ENCODE results near the gene KHDC1L.

The KHDC1L gene

GRCh38 chr6:73250016-73250415 is 24.7 kb upstream of the KHDC1L start:
- no peaks in the 10 kb centered on the region for H3K36me3 ChIP-seq (replicated peaks; ENCODE audit: low read depth, low read length)
- H3K79me2 ChIP-seq (ENCODE audit: low read length), result no peaks in the 10 kb centered on the region
- H3K4me3 ChIP-seq (ENCODE audit: low read length), result no peak overlapping the region
- TF ChIP-seq EZH2phosphoT487 (IDR thresholded peaks at IDR 0.05; ENCODE audit: low read depth) (no peak), CTCF (IDR thresholded peaks at IDR 0.05; ENCODE audit: low read depth, low read length) (no peak)
- no peak overlapping the region for H2AFZ ChIP-seq (ENCODE audit: low read depth, low read length)
- no peaks in the 10 kb centered on the region for H4K20me1 ChIP-seq (ENCODE audit: insufficient read depth, low read length)
- no peak overlapping the region for H3K9ac ChIP-seq (ENCODE audit: low read length)
- H3K4me1 ChIP-seq (ENCODE audit: low read length), result no peaks in the 10 kb centered on the region
- no peaks in the 10 kb centered on the region for H3K9me3 ChIP-seq (ENCODE audit: insufficient read depth, low read length)
- H3K27ac ChIP-seq (ENCODE audit: low read length), result no peak overlapping the region
- H3K4me2 ChIP-seq (ENCODE audit: low read length), result no peak overlapping the region
- peaks cover 8% of the 10 kb centered on the region; the same call in 1 of the 2 replicates for H3K27me3 ChIP-seq (ENCODE audit: low read depth, low read length)

- Histone ChIP-seq H2AFZ (ENCODE audit: low read depth, low read length) (no peak overlapping the region), H3K4me3 (ENCODE audit: low read length) (no peak overlapping the region), H3K9me3 (ENCODE audit: insufficient read depth, low read length) (no peaks in the 10 kb centered on the region), H3K9ac (ENCODE audit: low read length) (no peak overlapping the region), H3K27ac (ENCODE audit: low read length) (no peak overlapping the region), H3K27me3 (ENCODE audit: low read depth, low read length) (peaks cover 8% of the 10 kb centered on the region; the same call in 1 of the 2 replicates), H4K20me1 (ENCODE audit: insufficient read depth, low read length) (no peaks in the 10 kb centered on the region), H3K4me2 (ENCODE audit: low read length) (no peak overlapping the region), H3K4me1 (ENCODE audit: low read length) (no peaks in the 10 kb centered on the region), H3K79me2 (ENCODE audit: low read length) (no peaks in the 10 kb centered on the region), H3K36me3 (replicated peaks; ENCODE audit: low read depth, low read length) (no peaks in the 10 kb centered on the region)
- TF ChIP-seq CTCF (IDR thresholded peaks at IDR 0.05; ENCODE audit: low read depth, low read length) (no peak), EZH2phosphoT487 (IDR thresholded peaks at IDR 0.05; ENCODE audit: low read depth) (no peak)
These were observed 23.1 kb upstream of the KHDC1L start for GRCh38 chr6:73248192-73248903.

GRCh38 chr6:73242001-73242400 is 16.7 kb upstream of the KHDC1L start:
- Histone ChIP-seq H4K20me1 (ENCODE audit: insufficient read depth, low read length) (no peaks in the 10 kb centered on the region), H3K36me3 (replicated peaks; ENCODE audit: low read depth, low read length) (no peaks in the 10 kb centered on the region), H3K4me1 (ENCODE audit: low read length) (no peaks in the 10 kb centered on the region), H3K4me3 (ENCODE audit: low read length) (no peak overlapping the region), H3K4me2 (ENCODE audit: low read length) (no peak overlapping the region), H2AFZ (ENCODE audit: low read depth, low read length) (no peak overlapping the region), H3K27me3 (ENCODE audit: low read depth, low read length) (peaks cover 8% of the 10 kb centered on the region; the same call in 1 of the 2 replicates), H3K9ac (ENCODE audit: low read length) (no peak overlapping the region), H3K27ac (ENCODE audit: low read length) (no peak overlapping the region), H3K79me2 (ENCODE audit: low read length) (no peaks in the 10 kb centered on the region), H3K9me3 (ENCODE audit: insufficient read depth, low read length) (no peaks in the 10 kb centered on the region)
- no peak for TF ChIP-seq CTCF (IDR thresholded peaks at IDR 0.05; ENCODE audit: low read depth, low read length)
- TF ChIP-seq EZH2phosphoT487 (IDR thresholded peaks at IDR 0.05; ENCODE audit: low read depth), result no peak

GRCh38 chr6:73240730-73241129 is 15.4 kb upstream of the KHDC1L start:
- no peaks in the 10 kb centered on the region for H3K36me3 ChIP-seq (replicated peaks; ENCODE audit: low read depth, low read length)
- H2AFZ ChIP-seq (ENCODE audit: low read depth, low read length), result no peak overlapping the region
- H3K79me2 ChIP-seq (ENCODE audit: low read length), result no peaks in the 10 kb centered on the region
- H3K9ac ChIP-seq (ENCODE audit: low read length), result no peak overlapping the region
- no peaks in the 10 kb centered on the region for H4K20me1 ChIP-seq (ENCODE audit: insufficient read depth, low read length)
- H3K9me3 ChIP-seq (ENCODE audit: insufficient read depth, low read length), result no peaks in the 10 kb centered on the region
- H3K27me3 ChIP-seq (ENCODE audit: low read depth, low read length), result peaks cover 7% of the 10 kb centered on the region; the same call in 1 of the 2 replicates
- TF ChIP-seq EZH2phosphoT487 (IDR thresholded peaks at IDR 0.05; ENCODE audit: low read depth), result no peak
- TF ChIP-seq CTCF (IDR thresholded peaks at IDR 0.05; ENCODE audit: low read depth, low read length), result no peak
- H3K4me3 ChIP-seq (ENCODE audit: low read length), result no peak overlapping the region
- no peak overlapping the region for H3K4me2 ChIP-seq (ENCODE audit: low read length)
- no peaks in the 10 kb centered on the region for H3K4me1 ChIP-seq (ENCODE audit: low read length)
- H3K27ac ChIP-seq (ENCODE audit: low read length), result no peak overlapping the region

All from OCI-LY3 (cell line).